CD4-positive, alpha-beta T cell treated with Interferon gamma for 1 hour (primary cell): Measurements from ENCODE around the gene SUCLG1.
"Not testable (repeated sequence)": the region's sequence is repeated elsewhere in the genome, so short reads cannot be mapped to it uniquely, and the experiment has no call there.

Experiments
- DNase-seq: peaks from one replicate; pipeline ENCODE4 v3.0.0-alpha.2; 2020

The SUCLG1 gene

DNA sequence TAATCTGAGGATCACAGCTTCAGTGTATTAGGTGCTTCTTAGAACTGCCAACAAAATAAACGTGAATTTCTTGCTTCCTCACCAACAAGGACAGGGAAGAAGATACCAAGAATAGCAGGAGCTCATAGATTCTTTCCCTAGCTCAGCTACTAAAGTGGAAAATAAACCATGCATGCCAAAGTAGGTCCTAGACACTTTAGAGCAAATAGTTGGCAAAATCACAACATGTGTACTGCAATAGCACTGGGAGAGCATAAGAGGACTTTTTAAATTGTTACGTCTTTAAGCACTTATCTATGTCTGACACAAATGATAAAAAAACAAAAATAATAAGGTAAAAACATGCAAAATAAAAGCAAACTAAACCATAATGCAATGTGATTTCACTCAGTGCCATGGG, 49.5 kb downstream of the SUCLG1 start:
- DNase-seq = no peak

DNA sequence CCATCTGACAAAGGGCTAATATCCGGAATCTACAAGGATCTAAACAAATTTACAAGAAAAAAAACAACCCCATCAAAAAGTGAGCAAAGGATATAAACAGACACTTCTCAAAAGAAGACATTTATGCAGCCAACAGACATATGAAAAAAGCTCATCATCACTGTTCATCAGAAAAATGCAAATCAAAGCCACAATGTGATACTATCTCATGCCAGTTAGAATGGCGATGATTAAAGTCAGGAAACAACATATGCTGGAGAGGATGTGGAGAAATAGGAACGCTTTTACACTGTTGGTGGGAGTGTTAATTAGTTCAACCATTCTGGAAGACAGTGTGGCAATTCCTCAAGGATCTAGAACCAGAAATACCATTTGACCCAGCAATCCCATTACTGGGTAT, 57.0 kb downstream of the SUCLG1 start:
- DNase-seq = not testable (repeated sequence)

GRCh38 chr2:84399839-84400238, 59.2 kb downstream of the SUCLG1 start:
- DNase-seq = not testable (repeated sequence)

DNA sequence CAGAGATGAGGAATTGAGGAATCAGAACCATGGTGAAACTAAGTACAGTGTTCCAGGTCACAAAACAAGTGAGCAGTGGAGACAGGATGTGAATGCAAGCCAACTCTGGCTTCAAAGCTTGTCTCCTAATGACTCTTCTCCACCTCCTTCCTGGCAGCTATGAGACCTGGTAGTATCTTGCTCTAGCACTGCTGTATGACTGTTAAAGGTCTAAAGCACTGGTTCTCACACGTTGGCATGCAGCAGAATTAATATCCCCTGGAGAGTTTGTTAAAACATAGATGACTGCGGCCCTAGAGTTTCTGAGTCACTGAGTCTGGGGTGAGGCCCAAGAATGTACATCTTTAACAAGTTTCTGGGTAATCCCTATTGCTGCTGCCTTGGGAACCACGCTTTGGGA, 63.3 kb downstream of the SUCLG1 start:
- no peak for DNase-seq

GRCh38 chr2:84394628-84395027, 64.5 kb downstream of the SUCLG1 start:
- no peak for DNase-seq

- DNase-seq = no peak
These were observed 65.3 kb downstream of the SUCLG1 start for GRCh38 chr2:84393829-84394228.

DNA sequence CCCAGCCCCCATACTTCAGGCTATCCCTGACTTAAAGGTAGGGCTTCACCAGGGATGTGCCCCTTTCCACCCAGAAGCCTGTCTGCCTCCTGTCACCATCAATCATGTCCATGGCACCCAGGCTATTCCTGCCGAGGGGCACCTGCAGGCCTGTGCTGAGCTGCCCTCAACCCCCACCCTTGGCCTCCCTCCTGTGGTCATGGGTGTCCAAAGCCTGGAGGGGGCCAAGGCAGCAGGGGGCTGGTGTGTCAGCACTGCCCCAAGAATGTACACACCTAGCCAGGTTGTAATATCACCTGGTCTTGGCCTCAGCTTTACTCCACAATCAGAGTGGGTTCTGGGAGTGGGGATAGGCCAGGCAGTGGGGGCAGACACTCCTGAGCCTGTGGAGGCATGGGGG, 69.3 kb downstream of the SUCLG1 start:
- no peak for DNase-seq

GRCh38 chr2:84388921-84389490, 70.1 kb downstream of the SUCLG1 start:
- no peak for DNase-seq

DNA sequence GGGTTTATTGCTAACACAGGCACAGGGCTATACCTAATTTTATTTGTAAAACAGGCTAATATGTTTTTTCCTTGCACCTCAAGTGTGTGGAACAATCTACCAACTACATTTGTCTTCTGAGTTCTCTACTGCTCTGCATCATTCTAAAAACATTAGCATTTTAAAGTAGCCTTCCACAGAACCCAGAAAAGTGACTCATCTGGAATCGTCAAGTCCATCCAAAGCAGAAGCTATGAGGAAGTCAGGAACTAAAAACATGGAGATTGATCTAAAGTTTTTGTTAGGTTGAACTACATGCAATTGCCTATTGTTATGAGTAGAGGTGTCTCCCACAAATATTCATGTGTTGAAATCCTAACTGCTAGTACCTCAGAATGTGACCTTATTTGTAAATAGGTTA, 70.9 kb downstream of the SUCLG1 start:
- no peak for DNase-seq

DNA sequence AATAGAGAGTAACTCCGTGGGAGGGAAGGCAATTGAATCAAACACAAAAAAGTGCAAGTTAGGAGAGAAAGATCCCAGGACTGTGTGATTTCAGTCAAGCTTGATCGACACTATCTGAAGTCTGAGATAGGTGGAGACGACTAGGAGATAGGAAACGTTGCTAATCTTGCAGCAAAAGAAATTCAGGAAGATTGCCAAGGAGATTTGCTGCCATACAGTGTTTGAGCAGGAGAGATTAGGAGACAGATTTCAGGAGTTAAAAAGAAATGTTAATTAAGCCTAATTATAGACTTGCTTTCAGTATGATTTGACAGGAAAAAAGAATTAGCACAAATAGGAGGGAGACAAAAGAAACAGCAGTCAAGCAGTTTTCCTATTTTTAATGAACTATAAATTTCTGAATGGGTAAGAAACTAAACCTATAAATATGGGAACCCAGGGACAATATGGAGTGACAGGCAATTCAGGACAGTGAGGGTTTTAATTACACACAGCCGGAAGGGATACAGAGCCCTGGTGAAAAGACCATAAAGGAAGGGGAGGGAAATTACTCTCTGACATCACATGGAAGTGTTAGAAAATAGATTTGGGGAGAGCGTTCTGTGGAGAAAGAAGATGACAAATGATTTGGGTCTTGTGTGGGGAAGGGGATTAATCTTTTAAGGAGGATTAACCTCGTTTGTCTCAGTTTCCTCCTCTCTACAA, 72.6 kb downstream of the SUCLG1 start:
- DNase-seq = no peak

GRCh38 chr2:84383271-84383670, 75.8 kb downstream of the SUCLG1 start:
- DNase-seq = no peak

DNA sequence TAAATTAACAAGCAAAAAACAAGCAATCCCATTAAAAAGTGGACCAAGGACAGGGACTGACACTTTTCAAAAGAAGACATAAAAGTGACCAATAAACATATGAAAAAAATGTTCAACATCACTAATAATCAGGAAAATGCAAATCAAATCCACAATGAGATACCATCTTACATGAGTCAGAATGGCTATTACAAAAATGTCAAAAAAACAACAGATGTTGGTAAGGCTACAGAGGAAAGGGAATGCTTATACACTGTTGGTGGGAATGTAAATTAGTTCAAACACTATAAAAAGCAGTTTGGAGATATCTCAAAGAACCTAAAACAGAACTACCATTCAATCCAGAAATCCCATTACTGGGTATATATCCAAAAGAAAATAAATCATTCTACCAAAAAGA, 78.2 kb downstream of the SUCLG1 start:
- DNase-seq = no peak

DNA sequence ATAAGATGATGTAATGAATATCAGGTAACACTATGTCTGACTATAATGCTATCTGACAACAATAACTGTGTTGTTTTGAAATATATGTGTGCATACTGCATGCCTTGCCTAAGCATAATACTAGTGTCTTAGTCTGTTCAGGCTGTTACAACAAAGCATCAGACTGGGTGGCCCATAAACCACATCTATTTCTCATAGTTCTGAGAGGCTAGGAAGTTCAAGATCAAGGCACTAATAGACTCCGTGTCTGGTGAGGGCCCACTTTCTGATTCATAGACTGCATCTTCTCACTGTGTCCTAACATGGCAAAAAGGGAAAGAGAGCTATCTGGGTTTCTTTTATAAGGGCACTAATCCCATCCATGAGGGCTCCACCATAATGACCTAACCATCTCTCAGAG, 80.1 kb downstream of the SUCLG1 start:
- no peak for DNase-seq

DNA sequence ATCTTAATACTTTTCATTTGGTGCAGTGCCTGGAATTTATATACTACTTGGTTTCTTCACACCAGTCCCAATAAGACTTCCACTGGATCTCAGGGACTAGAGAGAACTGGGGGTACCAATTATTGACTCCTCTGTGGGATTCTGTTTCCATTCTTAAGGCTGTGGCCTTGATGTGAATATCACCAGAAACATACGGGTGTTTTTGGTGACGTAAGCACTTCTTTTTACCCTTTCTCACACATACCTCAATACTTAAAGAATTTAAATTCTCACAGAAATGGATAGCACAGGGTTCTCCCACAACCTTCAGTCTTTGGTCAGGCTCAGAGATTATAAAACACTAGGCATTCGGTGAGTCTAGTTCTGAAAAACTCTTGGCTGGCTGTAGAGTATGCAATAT, 84.1 kb downstream of the SUCLG1 start:
- DNase-seq = no peak

DNA sequence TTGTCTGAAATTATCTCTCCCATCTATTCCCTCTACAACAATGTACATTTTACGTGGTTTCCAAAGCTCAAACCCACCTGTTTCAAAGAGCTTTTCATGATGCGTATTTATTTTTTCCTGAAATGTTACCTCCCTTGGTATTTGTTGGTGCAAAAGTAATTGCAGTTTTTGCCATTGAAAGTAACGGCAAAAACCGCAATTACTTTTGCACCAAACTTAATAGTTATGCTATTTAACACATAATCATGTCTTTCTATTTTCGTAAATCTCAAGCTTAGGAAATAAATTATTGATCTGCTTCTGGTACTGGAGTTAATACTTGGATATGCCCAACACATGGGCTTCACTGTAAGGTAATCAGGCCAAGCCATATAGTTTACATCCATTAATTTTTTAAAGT, 85.2 kb downstream of the SUCLG1 start:
- no peak for DNase-seq
